ENCODE measurements around the gene GPR3. TPM values are rescaled to one million over a fixed set of nuclear protein-coding genes. Genes with fewer than 3 reads are reported as not detected.

Gene GPR3
- total and polyA plus RNA-seq, 2 donors from 2014 or later = 0.38 to 0.77 TPM

GRCh38 chr1:27427329-27427728 is 34.9 kb downstream of the GPR3 start:
- H3K36me3 ChIP-seq (ENCODE audit: control insufficient read depth in 2 of 3, insufficient read depth in 3 of 3, low read length in 3 of 3) = peaks cover 0 to 13% (median 0%) of the 10 kb centered on the region in 3 donors
- DNase-seq (no peak), FAIRE-seq (no peak)
- peaks cover 5 to 28% (median 26%) of the 10 kb centered on the region in 3 donors for H3K4me1 ChIP-seq (ENCODE audit: control insufficient read depth in 2 of 3, insufficient read depth in 2 of 3, low read depth in 1 of 3, low read length in 3 of 3)
- no peaks in the 10 kb centered on the region for H3K9me3 ChIP-seq (ENCODE audit: control insufficient read depth in 2 of 3, insufficient read depth in 1 of 3, low read length in 3 of 3)
- no peak overlapping the region for H3K4me3 ChIP-seq (ENCODE audit: low read length in 3 of 3)
- H3K9ac ChIP-seq (ENCODE audit: low read length in 3 of 3) = no peak overlapping the region
- no peak overlapping the region for H3K27ac ChIP-seq (ENCODE audit: low read depth in 2 of 2, low read length in 2 of 2)
- TF ChIP-seq CTCF (IDR thresholded peaks at IDR 0.05; ENCODE audit: borderline replicate concordance, extremely low read depth, insufficient read depth) = no peak
- intact Hi-C loops (cut with DNase I) = no loop called here
- H3K27me3 ChIP-seq (ENCODE audit: control insufficient read depth, insufficient read depth, low read length) = no peaks in the 10 kb centered on the region

- Histone ChIP-seq H3K4me3 (ENCODE audit: low read length in 3 of 3) (no peak overlapping the region), H3K27ac (ENCODE audit: low read depth in 2 of 2, low read length in 2 of 2) (peak overlapping the region in 1 of 2 donors; percentile 70), H3K36me3 (ENCODE audit: control insufficient read depth in 2 of 3, insufficient read depth in 3 of 3, low read length in 3 of 3) (peaks cover 0 to 13% (median 0%) of the 10 kb centered on the region in 3 donors), H3K4me1 (ENCODE audit: control insufficient read depth in 2 of 3, insufficient read depth in 2 of 3, low read depth in 1 of 3, low read length in 3 of 3) (peaks cover 5 to 28% (median 26%) of the 10 kb centered on the region in 3 donors), H3K9me3 (ENCODE audit: control insufficient read depth in 2 of 3, insufficient read depth in 1 of 3, low read length in 3 of 3) (no peaks in the 10 kb centered on the region), H3K27me3 (ENCODE audit: control insufficient read depth, insufficient read depth, low read length) (no peaks in the 10 kb centered on the region), H3K9ac (ENCODE audit: low read length in 3 of 3) (peak overlapping the region in 1 of 3 donors; percentile 28)
- no peak for DNase-seq
- intact Hi-C loops (cut with DNase I) = no loop called here
- FAIRE-seq = no peak
- no peak for TF ChIP-seq CTCF (IDR thresholded peaks at IDR 0.05; ENCODE audit: borderline replicate concordance, extremely low read depth, insufficient read depth)
Observed at GRCh38 chr1:27427816-27428315, 35.4 kb downstream of the GPR3 start.

- no peak for TF ChIP-seq CTCF (IDR thresholded peaks at IDR 0.05; ENCODE audit: borderline replicate concordance, extremely low read depth, insufficient read depth)
- peak overlapping the region in 2 of 3 donors; percentile 16 to 28 for H3K9ac ChIP-seq (ENCODE audit: low read length in 3 of 3)
- intact Hi-C loops (cut with DNase I) = no loop called here
- H3K27ac ChIP-seq (ENCODE audit: low read depth in 2 of 2, low read length in 2 of 2) = peak overlapping the region; percentile 66 to 70
- peaks cover 5 to 28% (median 27%) of the 10 kb centered on the region in 3 donors for H3K4me1 ChIP-seq (ENCODE audit: control insufficient read depth in 2 of 3, insufficient read depth in 2 of 3, low read depth in 1 of 3, low read length in 3 of 3)
- peaks cover 0 to 13% (median 0%) of the 10 kb centered on the region in 3 donors for H3K36me3 ChIP-seq (ENCODE audit: control insufficient read depth in 2 of 3, insufficient read depth in 3 of 3, low read length in 3 of 3)
- H3K9me3 ChIP-seq (ENCODE audit: control insufficient read depth in 2 of 3, insufficient read depth in 1 of 3, low read length in 3 of 3) = no peaks in the 10 kb centered on the region
- peak overlapping the region in 2 of 3 donors; percentile 36 to 40 for H3K4me3 ChIP-seq (ENCODE audit: low read length in 3 of 3)
- no peak for FAIRE-seq
- no peaks in the 10 kb centered on the region for H3K27me3 ChIP-seq (ENCODE audit: control insufficient read depth, insufficient read depth, low read length)
- DNase-seq = peak; percentile 66 to 81 (median 78)
Observed at GRCh38 chr1:27428316-27429028, 36.0 kb downstream of the GPR3 start.
